Kidney epithelial cell (primary cell): Measurements from ENCODE around the gene RRBP1. TPM values are rescaled to one million over a fixed set of nuclear protein-coding genes. Genes with fewer than 3 reads are reported as not detected.

Source experiments
- DNase-seq: peaks from one replicate; pipeline ENCODE4 v3.0.0-alpha.2; 2010; ENCODE audit warnings: low read depth
- H3K27me3 ChIP-seq: 2 replicates; pipeline ENCODE4 v1.6.0; 2011; ENCODE audit warnings: low read length; ENCODE audit not compliant: control insufficient read depth, insufficient read depth
- H3K36me3 ChIP-seq: 2 replicates; pipeline ENCODE4 v1.5.1; 2011; ENCODE audit warnings: low read length; ENCODE audit not compliant: control insufficient read depth, insufficient read depth
- H3K4me3 ChIP-seq: 2 replicates; pipeline ENCODE4 v1.5.1; 2011; ENCODE audit warnings: low read depth, mild to moderate bottlenecking, control low read depth, low read length
- CTCF ChIP-seq: IDR thresholded peaks from 2 replicates; pipeline ENCODE4 v1.5.1; 2011; ENCODE audit warnings: mild to moderate bottlenecking, moderate library complexity, low read length, control low read depth, inconsistent platforms; ENCODE audit not compliant: insufficient read depth, poor library complexity, severe bottlenecking
- total RNA-seq: library from RNA; depleted of rRNA; stranded (reverse); fragments of >200 nt; gene quantifications from 2 replicates; pipeline ENCODE4 v1.2.3, GENCODE V29; 2015

The RRBP1 gene
- total RNA-seq, 1 donor from 2014 or later, result 98.4 TPM

DNA sequence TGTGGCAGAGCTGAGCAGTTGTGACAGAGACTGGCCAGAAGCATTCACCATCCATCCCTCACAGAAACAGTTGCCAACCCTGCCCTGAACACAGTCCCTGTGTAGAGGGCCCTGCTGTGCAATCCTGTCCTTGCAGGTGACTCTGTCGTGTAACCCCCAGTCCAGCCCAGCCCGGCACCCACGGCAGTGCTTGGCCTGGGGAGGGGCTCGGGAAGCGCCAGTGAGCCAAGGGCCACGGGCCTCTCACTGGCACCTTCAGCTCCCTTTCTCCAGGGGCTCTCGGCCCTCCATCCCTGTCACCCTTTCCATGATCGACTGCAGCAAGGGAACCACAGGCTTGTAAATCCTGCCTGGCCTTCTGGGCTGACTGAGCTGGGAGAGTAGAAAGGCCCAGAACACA is 53.0 kb downstream of the RRBP1 start:
- no peak for TF ChIP-seq CTCF
- no peak for DNase-seq
- H3K36me3 ChIP-seq, result peaks cover 9% of the 10 kb centered on the region

DNA sequence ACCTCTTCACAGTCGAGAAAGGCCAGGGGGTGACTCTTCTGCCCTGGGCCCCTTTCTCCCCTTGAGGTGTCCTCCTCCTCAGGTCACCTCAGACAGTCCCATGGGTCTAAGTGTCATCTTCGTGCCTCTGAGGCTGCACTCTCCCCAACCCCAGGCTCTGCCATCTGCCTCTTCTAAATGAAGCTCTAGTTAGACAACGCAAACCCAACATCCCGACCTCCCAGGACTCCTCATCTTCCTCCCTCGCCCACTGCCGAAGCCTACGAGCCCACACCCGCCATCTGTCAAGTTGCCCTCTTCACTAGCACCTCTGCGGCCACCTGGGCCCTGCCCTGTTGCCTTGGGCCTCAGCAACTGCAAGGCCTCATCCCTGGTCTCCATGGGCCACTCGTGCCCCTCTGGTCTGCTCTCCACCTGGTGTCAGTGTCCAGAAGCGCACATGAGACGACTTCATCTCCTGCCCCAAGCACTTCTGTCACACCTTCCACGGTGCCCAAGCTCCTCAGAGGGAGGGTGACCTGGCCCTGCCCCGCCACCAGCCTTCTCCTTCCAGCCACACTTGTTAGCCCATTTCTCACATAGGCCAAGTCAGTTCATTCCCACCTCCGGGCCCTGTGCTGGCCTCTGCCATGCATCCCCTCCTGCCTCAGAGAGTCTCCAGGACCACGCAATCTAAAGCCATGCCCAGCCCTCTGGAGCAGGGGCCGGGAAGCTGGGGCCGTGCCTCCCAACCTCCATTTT is 53.8 kb downstream of the RRBP1 start:
- Histone ChIP-seq H3K4me3 (no peak overlapping the region), H3K27me3 (no peaks in the 10 kb centered on the region), H3K36me3 (peaks cover 10% of the 10 kb centered on the region)
- no peak for DNase-seq
- no peak for TF ChIP-seq CTCF

More for the DNA sequence above, 53.0 kb downstream of the RRBP1 start:
- Histone ChIP-seq H3K27me3 (no peaks in the 10 kb centered on the region), H3K4me3 (no peak overlapping the region)

- TF ChIP-seq CTCF, result no peak
- no peak overlapping the region for H3K4me3 ChIP-seq
- no peak for DNase-seq
- no peaks in the 10 kb centered on the region for H3K27me3 ChIP-seq
- H3K36me3 ChIP-seq, result peaks cover 8% of the 10 kb centered on the region
Observed at GRCh38 chr20:17627101-17627955, 54.7 kb downstream of the RRBP1 start.

- H3K4me3 ChIP-seq, result no peak overlapping the region
- DNase-seq, result no peak
- no peaks in the 10 kb centered on the region for H3K27me3 ChIP-seq
- no peak for TF ChIP-seq CTCF
- H3K36me3 ChIP-seq, result peaks cover 8% of the 10 kb centered on the region
Observed at GRCh38 chr20:17626217-17627007, 55.6 kb downstream of the RRBP1 start.

GRCh38 chr20:17625246-17626051 is 56.6 kb downstream of the RRBP1 start:
- no peak for TF ChIP-seq CTCF
- no peak for DNase-seq
- peaks cover 7% of the 10 kb centered on the region for H3K36me3 ChIP-seq
- no peaks in the 10 kb centered on the region for H3K27me3 ChIP-seq
- H3K4me3 ChIP-seq, result no peak overlapping the region
